ENCODE data around the gene GABPA.
A peak's percentile ranks its signal among the peaks of the same experiment; 100 is the strongest.

The GABPA gene

DNA sequence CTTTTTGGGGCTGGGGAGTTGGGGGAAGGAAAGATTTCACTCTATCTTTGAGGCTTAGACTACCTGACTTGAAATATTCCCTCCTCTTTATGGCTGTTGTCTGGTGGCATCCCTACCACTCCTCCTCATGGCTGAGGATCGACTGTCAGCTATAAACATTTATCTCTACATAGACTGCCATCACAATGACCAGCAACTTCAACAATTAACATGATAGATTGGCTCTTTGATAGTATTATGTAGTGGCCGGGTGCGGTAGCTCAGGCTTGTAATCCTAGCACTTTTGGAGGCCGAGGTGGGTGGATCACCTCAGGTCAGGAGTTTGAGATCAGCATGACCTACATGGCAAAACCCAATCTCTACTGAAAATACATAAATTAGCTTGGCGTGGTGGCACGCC is 72.4 kb downstream of the GABPA start:
- TF ChIP-seq, protein P1, sequence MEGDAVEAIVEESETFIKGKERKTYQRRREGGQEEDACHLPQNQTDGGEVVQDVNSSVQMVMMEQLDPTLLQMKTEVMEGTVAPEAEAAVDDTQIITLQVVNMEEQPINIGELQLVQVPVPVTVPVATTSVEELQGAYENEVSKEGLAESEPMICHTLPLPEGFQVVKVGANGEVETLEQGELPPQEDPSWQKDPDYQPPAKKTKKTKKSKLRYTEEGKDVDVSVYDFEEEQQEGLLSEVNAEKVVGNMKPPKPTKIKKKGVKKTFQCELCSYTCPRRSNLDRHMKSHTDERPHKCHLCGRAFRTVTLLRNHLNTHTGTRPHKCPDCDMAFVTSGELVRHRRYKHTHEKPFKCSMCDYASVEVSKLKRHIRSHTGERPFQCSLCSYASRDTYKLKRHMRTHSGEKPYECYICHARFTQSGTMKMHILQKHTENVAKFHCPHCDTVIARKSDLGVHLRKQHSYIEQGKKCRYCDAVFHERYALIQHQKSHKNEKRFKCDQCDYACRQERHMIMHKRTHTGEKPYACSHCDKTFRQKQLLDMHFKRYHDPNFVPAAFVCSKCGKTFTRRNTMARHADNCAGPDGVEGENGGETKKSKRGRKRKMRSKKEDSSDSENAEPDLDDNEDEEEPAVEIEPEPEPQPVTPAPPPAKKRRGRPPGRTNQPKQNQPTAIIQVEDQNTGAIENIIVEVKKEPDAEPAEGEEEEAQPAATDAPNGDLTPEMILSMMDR (conservative IDR thresholded peaks at IDR 0.05; ENCODE audit: low read depth, low read length), result no peak

DNA sequence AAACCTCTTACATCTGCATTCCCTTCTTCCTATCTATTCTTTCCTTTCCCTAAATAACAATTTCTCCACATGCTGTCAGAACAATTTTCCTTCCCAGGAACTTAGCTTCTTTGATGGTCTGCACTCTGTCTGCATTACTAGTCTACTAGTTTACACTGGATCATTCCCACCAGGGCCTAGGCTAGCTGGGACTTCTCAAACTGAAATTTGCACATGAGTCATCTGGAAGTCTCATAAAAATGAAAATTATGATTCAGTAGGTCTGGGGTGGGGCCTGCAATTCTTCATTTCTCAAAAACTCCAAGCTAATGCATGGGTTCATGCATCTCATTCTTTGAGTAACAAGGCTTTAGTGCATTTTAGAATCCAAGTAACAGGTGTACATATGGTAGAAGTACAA is 74.2 kb downstream of the GABPA start:
- no peak overlapping the region for H3K4me3 ChIP-seq (ENCODE audit: low read depth, low read length)
- TF ChIP-seq, protein P1 (conservative IDR thresholded peaks at IDR 0.05; ENCODE audit: low read depth, low read length), result no peak
- DNase-seq (ENCODE audit: low read depth), result peak; percentile 2

More for the DNA sequence above, 72.4 kb downstream of the GABPA start:
- DNase-seq (ENCODE audit: low read depth), result no peak
- H3K4me3 ChIP-seq (ENCODE audit: low read depth, low read length), result no peak overlapping the region

GRCh38 chr21:25811186-25811585 is 76.4 kb downstream of the GABPA start:
- no peak for DNase-seq (ENCODE audit: low read depth)
- TF ChIP-seq, protein P1 (conservative IDR thresholded peaks at IDR 0.05; ENCODE audit: low read depth, low read length), result no peak
- H3K4me3 ChIP-seq (ENCODE audit: low read depth, low read length), result no peak overlapping the region

DNA sequence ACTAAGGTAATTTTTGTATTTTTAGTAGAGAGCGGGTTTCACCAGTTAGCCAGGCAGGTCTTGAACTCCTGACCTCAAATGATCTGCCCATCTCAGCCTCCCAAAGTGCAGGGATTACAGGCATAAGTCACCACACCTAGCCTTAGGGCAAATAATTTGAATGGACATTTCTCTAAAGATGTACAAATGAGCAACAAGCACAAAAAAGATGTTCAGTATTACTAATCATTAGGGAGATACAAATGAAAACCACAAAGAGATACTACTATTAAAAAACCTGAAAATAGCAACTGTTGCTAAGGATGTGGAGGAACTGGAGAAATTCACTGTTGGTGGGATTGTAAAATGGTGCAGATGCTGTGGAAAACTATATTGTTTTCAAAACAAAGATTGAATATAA is 79.1 kb downstream of the GABPA start:
- TF ChIP-seq, protein P1 (conservative IDR thresholded peaks at IDR 0.05; ENCODE audit: low read depth, low read length), result no peak
- no peak for DNase-seq (ENCODE audit: low read depth)
- no peak overlapping the region for H3K4me3 ChIP-seq (ENCODE audit: low read depth, low read length)

DNA sequence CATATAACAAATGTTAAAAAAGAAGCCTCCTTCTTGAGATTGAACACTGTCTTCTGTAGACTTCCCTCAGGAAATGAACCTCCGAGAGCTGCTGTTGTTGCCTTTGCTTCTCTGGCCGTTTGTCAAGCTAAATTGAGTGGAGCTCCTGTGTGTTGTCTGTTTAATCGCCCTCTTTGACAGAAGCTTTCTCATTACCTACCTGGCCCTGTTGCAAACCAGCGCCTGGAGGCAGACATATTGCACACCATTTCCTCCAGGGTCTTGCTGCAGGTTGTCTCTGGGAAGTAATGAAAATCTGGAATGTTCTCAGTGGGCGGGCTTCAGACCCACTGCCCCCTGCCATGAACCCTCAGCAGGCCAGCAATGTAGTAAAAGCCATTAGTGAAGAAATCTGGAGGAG is 83.3 kb downstream of the GABPA start:
- no peak overlapping the region for H3K4me3 ChIP-seq (ENCODE audit: low read depth, low read length)
- TF ChIP-seq, protein P1 (conservative IDR thresholded peaks at IDR 0.05; ENCODE audit: low read depth, low read length), result no peak
- DNase-seq (ENCODE audit: low read depth), result no peak

- H3K4me3 ChIP-seq (ENCODE audit: low read depth, low read length), result no peak overlapping the region
- DNase-seq (ENCODE audit: low read depth), result no peak
- TF ChIP-seq, protein P1 (conservative IDR thresholded peaks at IDR 0.05; ENCODE audit: low read depth, low read length), result no peak
Observed at GRCh38 chr21:25818551-25818950, 83.8 kb downstream of the GABPA start.
